HepG2 (cell line): ENCODE data around the gene RPL41. TPM values are rescaled to one million over a fixed set of nuclear protein-coding genes. Genes with fewer than 3 reads are reported as not detected.

Experiments used
- CBX5 ChIP-seq: sonication (generic); formaldehyde crosslinking; IDR thresholded peaks from 2 replicates; pipeline ENCODE4 v1.4.0; 2020; ENCODE audit warnings: missing genetic modification reagents, borderline replicate concordance
- HMGA1 ChIP-seq: sonication (generic); formaldehyde crosslinking; conservative IDR thresholded peaks from 2 replicates; pipeline ENCODE4 v1.4.0; 2020; ENCODE audit warnings: missing genetic modification reagents
- HMGXB3 ChIP-seq: sonication (generic); formaldehyde crosslinking; IDR thresholded peaks from 2 replicates; pipeline ENCODE4 v1.4.0; 2020; ENCODE audit warnings: missing genetic modification reagents, borderline replicate concordance
- MAFF ChIP-seq: IDR thresholded peaks from 2 replicates; pipeline ENCODE4 v1.6.1; 2011; ENCODE audit warnings: low read depth, low read length, improper control_type of control experiment
- MATR3 ChIP-seq: sonication (generic); formaldehyde crosslinking; IDR thresholded peaks from 2 replicates; pipeline ENCODE4 v1.4.0; 2020; ENCODE audit warnings: missing genetic modification reagents
- NCOR1 ChIP-seq: fragments of 200-600 bp; sonication (generic); IDR thresholded peaks from 2 replicates; pipeline ENCODE4 v1.7.0; 2017; ENCODE audit warnings: antibody characterized with exemption, low read length, borderline replicate concordance
- ZBTB26 ChIP-seq: IDR thresholded peaks from 2 replicates; pipeline ENCODE4 v1.6.1; 2016; ENCODE audit warnings: missing compliant biosample characterization, missing genetic modification reagents, borderline replicate concordance
- ZBTB40 ChIP-seq, 2 experiments: fragments of 450-650 bp in 1 of 2; sonication (generic) in 1 of 2; formaldehyde crosslinking in 1 of 2; IDR thresholded peaks; 2 replicates each; pipeline versions ENCODE4 v1.6.1 to v1.8.0; 2016 to 2022; ENCODE audit warnings: antibody characterized with exemption in 1 of 2, mild to moderate bottlenecking in 1 of 2, missing genetic modification reagents in 1 of 2
- ZFX ChIP-seq: sonication (generic); formaldehyde crosslinking; IDR thresholded peaks from 2 replicates; pipeline ENCODE4 v1.4.0; 2020; ENCODE audit warnings: mild to moderate bottlenecking, low read depth, missing genetic modification reagents, moderate library complexity
- ZNF235 ChIP-seq: sonication (generic); formaldehyde crosslinking; IDR thresholded peaks from 2 replicates; pipeline ENCODE4 v1.8.1; 2023; ENCODE audit warnings: mild to moderate bottlenecking, missing genetic modification reagents, borderline replicate concordance
- polyA plus RNA-seq, 8 experiments: library from polyadenylated mRNA; depleted of rRNA in 3 of 8; stranded (reverse) in 7 of 8; unstranded in 1 of 8; fragments of >200 nt; fragmentation: Illumina TruSeq in 4 of 8; extraction: Trizol in 4 of 8; gene quantifications; 2 replicates each; pipeline versions ENCODE4 v1.2.1 to v1.2.3, GENCODE V29; 2011 to 2016; ENCODE audit warnings: low read depth in 4 of 8, missing spikeins in 1 of 8, mixed read lengths in 1 of 8; ENCODE audit not compliant: insufficient read depth in 1 of 8
- total RNA-seq, 5 experiments: library from RNA; depleted of rRNA; stranded (reverse); fragments of >200 nt; fragmentation: Illumina TruSeq; extraction: Trizol; gene quantifications; 2 replicates each; pipeline ENCODE4 v1.2.3, GENCODE V29; 2016; ENCODE audit warnings: low read depth in 1 of 5

The RPL41 gene
- total and polyA plus RNA-seq, 2 of the 13 experiments (the other 11 are each of a cell fraction or from before 2014, with no cell fraction given) = 4,012 to 7,670 TPM

- no peak for TF ChIP-seq HMGXB3 (CRISPR knock-in tag)
- TF ChIP-seq ZBTB26 (CRISPR knock-in tag) = no peak
- TF ChIP-seq ZNF235 (CRISPR knock-in tag) = no peak
- TF ChIP-seq CBX5 = no peak
- TF ChIP-seq NCOR1 = peak; percentile 9; the same call in 1 of the 2 replicates
- no peak for TF ChIP-seq MAFF
- peak; percentile 51; the same call in 1 of the 2 replicates for TF ChIP-seq ZFX (CRISPR knock-in tag)
- no peak for TF ChIP-seq MATR3 (CRISPR knock-in tag)
- TF ChIP-seq ZBTB40 (IDR thresholded peaks at IDR 0.05) = no peak
- TF ChIP-seq ZBTB40 (CRISPR knock-in tag; IDR thresholded peaks at IDR 0.05) = no peak; the same call in 1 of the 2 replicates
- no peak for TF ChIP-seq HMGA1
Observed at GRCh38 chr12:56157201-56158028, 41.0 kb downstream of the RPL41 start (continued).
